Ecto neural progenitor cell (in vitro differentiated cells): ENCODE data around the gene DPH1.

ENCODE experiments used
- DNase-seq: peaks from one replicate; pipeline ENCODE4 v3.0.0-alpha.2; 2018; ENCODE audit warnings: low spot score

Gene DPH1

DNA sequence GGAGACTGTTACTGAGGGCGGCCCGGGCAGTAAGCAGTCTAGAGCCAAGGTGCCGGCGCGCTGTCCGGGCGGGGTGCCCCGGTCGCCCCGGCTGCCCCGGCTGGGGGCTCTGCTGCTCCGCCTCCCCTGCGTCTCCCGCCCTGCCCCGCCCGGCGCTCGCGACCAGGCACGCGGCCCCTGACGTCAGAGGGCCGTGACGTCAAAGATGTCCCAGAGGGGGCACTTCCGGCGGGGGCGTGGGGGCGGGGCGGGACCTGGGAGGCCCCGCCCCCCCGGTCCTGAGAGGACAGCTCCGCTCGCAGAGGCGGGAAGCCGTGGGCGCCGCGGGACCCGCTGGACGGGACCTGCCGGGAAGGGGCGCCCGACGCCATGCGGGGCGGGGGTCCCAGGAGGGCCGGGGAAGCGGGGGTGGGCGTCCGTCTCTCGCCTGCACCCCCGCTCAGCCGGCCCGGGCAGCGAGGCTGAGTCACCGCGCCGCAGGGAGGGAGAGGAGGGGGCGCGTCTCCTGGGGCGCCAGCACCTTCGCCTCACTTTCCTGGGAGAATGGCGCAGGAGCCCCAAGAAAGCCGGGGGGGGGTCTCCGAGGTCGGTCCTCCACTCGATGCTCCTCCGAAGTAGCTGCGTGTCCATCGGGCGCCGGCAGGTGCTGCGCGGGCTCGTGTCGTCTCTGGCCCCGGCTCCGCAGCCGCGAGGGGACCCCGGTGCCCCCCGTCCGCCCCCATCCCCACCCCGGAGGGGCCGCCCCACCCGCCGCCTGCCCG, 20.5 kb downstream of the DPH1 start:
- DNase-seq = peak; percentile 90

DNA sequence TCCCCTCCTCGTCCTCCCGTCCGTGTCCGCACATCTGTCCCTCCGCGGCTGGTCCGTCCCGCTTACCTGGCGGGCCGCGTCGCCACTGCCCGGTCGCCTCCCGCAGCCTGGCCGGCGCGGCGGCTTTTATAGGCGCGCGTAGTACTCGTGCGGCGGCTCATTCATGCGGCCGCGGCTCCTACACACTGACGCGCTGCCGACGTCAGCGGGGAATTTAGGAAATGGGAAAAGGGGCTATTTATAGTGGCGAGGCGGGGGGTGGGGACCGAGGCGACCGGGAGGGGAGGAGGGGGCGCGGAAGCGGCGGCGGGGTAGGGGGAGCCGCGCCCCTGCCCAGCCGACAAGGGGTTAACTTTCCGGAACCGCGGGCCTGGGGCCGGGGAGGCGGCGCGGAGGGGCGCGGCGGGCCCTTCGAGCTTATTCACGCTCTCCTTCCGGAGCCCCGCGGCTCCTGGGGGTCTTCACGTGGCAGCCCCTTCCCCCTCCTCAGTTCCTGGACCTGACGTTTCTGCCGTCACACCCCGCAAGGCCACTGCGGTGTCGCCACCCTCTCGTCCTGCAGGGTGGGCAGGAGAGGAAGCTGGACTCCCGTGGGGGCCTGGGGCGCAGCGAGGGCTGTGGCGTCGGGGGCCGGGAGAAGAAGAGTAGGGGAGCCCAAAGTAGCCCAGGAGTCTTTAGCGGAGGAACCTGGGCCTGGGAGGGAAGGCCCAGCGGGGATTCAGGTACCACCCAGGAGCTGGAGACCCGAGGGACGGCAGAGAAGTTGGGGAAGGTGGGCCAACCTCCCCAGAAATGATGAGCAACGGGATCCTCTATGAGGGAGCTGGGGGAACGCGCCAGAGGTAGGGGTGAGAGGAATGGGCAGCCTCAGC, 21.3 kb downstream of the DPH1 start:
- DNase-seq = no peak

DNA sequence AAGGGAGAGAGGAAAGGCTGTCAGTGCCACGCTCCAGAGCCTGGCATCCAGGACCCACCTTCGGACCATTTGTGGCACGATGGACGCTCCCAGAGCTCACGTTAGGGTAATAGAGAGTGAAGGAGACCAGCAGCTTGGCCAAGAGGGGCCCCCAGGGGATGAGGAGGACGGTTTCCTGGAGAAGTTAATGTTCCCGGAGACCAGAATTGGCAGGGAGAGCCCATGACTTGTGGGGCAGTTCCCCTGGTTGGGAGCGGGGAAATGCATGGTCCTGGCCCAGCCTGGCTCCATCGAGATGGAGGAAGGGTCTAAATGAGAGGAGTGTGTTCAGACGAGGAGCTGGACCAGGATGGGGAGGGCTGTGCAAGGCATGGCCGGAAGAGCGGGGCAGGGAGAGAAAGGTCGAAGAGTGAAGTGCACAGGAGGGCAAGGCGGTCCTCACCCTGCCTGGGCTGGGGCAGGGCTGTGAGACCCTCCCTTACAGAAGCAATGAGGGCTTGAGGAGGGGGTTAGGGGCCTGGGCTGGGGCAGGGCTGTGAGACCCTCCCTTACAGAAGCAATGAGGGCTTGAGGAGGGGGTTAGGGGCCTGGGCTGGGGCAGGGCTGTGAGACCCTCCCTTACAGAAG, 22.1 kb downstream of the DPH1 start:
- peak; percentile 56 for DNase-seq

DNA sequence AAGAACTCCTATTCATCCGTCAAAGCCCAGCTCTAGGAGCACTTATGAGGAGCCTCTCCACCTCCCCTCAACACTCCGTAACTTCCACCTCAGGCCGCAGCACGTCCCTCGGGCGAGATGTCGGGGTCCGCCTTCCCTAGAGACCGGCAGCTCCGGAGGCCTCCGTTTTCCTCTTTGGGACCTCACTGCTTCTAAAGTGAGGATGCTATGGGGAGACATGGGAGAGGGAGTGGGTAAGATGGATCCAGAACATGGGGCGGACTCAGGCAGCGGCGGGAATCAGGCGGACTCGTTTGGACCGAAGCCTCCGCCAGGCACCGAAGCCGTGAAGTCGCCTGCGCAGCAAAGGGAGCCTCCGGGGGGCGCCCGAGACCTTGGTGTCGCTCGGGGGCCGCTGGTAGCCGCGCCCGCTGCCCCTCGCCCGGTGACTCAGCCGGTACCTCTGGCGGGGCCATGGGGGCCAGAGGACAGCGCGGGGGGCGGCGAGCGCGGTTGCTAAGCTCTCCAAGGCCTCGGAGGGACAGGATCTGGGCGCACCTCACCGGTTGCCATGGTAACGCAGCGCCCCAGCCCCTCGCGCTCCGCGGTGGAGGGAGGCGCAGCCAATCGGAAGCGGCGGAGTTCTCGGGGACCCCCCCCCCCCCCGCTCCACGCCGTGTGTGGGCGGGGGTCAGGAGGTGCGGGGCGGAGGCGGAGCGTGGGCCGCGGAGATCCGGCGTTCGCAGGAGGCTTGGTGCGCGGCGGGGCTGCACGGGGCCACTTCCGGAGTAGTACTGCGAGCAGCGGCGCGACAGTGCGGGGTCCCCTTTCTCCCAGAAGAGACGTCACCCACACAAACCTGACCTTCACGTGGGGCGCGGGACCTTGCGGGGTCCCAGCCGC, 23.7 kb downstream of the DPH1 start:
- peak; percentile 86 for DNase-seq

DNA sequence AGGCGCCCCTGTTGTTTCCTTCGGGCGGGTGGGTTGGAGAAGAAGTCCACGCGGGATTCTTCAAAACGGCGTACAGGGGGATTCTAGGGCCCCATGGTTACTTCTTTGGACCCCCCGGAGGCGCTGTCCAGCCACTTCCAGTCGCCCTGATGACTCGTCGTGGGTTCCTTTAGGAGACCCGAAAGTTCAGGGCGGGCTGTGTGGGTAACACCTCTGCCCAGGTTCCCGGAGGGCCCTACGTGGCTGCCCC, 24.2 kb downstream of the DPH1 start:
- peak; percentile 71 for DNase-seq

DNA sequence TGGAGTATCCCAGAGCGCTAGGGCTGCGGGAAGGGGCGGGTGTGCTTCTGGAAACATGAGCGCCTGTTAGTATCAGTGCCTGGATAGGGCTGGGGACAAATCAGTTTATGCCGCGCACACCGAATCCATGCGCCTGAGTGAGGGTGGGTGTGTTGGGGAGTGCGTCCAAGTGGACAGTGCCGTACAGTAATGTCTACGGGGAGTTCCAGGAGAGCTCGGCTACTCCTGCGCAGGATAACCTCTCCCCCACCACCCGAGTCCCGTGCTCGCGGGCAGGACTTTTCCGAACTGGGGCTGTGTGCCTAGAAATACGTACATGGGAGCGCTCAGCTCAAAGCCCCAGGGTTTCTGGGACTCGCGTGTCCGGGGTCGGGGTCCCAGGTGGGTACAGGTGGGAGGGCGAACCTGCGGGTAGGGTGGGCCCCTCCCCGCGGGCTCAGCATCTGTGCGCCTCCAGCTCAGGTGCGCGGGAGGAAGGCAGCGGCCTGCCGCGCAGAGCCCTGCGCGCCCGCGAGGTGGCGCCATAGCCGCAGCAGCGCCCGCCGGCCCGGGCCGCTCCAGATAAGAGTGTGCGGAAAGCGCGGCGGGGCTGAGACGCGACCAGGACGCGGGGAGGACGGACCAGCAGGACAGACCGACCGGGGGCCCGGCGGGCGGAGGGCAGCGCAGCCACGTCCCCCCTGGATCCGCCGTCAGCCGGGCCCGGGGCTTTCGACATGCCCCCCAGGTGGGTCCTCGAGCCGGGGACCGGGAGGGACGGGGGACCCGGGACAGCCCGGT, 24.7 kb downstream of the DPH1 start, which contains the start of gene HIC1:
HIC1 (plus strand) TSS at position 592 of the 780 bp plus-strand sequence. CDS start 1,588 bp downstream, outside the sequence.
- DNase-seq = peak; percentile 93

DNA sequence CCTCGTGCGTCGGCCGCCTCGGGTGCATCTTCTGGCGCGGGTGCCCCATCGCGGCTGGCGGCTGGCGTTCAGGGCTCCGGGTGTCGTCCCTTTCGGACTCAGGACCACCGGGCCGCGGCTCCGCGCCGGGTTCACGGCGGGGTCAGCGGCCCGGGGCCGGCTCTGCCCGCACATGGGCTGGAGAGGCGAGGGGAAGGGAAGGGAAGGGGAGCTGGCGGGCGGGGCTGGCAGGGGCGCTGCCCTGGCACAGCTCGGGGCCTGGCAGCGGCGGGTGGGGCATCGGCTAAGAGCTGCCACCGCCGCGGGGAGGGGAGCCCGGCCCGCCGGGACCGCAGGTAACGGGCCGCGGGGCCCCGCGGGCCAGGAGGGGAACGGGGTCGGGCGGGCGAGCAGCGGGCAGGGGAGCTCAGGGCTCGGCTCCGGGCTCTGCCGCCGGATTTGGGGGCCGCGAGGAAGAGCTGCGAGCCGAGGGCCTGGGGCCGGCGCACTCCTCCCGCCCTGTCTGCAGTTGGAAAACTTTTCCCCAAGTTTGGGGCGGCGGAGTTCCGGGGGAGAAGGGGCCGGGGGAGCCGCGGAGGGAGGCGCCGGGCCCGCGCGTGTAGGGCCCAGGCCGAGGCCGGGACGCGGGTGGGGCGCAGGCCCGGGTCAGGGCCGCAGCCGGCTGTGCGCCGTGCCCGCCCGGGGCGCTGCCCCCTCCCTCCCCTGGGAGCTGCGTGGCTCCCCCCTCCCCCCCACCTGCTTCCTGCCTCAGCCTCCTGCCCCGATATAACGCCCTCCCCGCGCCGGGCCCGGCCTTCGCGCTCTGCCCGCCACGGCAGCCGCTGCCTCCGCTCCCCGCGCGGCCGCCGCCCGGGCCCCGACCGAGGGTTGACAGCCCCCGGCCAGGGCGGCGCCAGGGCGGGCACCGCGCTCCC, 25.6 kb downstream of the DPH1 start:
- DNase-seq = peak; percentile 52

DNA sequence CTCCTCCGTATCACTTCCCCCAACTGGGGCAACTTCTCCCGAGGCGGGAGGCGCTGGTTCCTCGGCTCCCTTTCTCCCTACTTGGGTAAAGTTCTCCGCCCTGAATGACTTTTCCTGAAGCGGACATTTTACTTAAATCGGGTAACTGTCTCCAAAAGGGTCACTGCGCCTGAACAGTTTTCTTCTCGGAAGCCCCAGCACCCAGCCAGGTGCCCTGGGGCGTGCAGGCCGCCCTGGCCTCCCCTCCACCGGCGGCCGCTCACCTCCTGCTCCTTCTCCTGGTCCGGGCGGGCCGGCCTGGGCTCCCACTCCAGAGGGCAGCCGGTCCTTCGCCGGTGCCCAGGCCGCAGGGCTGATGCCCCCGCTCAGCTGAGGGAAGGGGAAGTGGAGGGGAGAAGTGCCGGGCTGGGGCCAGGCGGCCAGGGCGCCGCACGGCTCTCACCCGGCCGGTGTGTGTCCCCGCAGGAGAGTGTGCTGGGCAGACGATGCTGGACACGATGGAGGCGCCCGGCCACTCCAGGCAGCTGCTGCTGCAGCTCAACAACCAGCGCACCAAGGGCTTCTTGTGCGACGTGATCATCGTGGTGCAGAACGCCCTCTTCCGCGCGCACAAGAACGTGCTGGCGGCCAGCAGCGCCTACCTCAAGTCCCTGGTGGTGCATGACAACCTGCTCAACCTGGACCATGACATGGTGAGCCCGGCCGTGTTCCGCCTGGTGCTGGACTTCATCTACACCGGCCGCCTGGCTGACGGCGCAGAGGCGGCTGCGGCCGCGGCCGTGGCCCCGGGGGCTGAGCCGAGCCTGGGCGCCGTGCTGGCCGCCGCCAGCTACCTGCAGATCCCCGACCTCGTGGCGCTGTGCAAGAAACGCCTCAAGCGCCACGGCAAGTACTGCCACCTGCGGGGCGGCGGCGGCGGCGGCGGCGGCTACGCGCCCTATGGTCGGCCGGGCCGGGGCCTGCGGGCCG, 26.5 kb downstream of the DPH1 start:
- peak; percentile 79 for DNase-seq

DNA sequence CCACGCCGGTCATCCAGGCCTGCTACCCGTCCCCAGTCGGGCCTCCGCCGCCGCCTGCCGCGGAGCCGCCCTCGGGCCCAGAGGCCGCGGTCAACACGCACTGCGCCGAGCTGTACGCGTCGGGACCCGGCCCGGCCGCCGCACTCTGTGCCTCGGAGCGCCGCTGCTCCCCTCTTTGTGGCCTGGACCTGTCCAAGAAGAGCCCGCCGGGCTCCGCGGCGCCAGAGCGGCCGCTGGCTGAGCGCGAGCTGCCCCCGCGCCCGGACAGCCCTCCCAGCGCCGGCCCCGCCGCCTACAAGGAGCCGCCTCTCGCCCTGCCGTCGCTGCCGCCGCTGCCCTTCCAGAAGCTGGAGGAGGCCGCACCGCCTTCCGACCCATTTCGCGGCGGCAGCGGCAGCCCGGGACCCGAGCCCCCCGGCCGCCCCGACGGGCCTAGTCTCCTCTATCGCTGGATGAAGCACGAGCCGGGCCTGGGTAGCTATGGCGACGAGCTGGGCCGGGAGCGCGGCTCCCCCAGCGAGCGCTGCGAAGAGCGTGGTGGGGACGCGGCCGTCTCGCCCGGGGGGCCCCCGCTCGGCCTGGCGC, 27.3 kb downstream of the DPH1 start:
- peak; percentile 80 for DNase-seq

DNA sequence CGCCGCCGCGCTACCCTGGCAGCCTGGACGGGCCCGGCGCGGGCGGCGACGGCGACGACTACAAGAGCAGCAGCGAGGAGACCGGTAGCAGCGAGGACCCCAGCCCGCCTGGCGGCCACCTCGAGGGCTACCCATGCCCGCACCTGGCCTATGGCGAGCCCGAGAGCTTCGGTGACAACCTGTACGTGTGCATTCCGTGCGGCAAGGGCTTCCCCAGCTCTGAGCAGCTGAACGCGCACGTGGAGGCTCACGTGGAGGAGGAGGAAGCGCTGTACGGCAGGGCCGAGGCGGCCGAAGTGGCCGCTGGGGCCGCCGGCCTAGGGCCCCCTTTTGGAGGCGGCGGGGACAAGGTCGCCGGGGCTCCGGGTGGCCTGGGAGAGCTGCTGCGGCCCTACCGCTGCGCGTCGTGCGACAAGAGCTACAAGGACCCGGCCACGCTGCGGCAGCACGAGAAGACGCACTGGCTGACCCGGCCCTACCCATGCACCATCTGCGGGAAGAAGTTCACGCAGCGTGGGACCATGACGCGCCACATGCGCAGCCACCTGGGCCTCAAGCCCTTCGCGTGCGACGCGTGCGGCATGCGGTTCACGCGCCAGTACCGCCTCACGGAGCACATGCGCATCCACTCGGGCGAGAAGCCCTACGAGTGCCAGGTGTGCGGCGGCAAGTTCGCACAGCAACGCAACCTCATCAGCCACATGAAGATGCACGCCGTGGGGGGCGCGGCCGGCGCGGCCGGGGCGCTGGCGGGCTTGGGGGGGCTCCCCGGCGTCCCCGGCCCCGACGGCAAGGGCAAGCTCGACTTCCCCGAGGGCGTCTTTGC, 28.0 kb downstream of the DPH1 start:
- DNase-seq = peak; percentile 67

DNA sequence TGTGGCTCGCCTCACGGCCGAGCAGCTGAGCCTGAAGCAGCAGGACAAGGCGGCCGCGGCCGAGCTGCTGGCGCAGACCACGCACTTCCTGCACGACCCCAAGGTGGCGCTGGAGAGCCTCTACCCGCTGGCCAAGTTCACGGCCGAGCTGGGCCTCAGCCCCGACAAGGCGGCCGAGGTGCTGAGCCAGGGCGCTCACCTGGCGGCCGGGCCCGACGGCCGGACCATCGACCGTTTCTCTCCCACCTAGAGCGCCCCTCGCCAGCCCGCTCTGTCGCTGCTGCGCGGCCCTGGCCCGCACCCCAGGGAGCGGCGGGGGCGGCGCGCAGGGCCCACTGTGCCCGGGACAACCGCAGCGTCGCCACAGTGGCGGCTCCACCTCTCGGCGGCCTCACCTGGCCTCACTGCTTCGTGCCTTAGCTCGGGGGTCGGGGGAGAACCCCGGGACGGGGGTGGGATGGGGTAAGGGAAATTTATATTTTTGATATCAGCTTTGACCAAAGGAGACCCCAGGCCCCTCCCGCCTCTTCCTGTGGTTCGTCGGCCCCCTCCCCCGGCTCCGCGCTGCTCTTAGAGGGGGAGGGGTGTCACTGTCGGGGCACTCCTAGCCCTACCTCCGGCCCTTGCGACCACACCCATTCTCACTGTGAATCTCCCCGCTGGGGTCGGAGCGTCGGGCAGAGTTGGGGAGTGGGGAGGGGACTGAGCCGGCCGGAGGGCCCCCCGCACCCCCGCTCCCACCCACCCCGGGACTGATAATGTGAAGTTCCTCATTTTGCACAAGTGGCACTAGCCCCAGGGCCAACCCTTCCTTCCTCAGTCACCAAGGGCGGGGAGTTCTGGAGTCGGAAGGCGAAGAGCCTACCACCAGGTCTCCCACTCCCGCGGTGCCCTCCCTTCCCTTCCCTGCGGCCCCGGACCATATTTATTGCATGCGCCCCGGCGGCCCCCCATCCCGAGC, 28.9 kb downstream of the DPH1 start:
- peak; percentile 69 for DNase-seq

DNA sequence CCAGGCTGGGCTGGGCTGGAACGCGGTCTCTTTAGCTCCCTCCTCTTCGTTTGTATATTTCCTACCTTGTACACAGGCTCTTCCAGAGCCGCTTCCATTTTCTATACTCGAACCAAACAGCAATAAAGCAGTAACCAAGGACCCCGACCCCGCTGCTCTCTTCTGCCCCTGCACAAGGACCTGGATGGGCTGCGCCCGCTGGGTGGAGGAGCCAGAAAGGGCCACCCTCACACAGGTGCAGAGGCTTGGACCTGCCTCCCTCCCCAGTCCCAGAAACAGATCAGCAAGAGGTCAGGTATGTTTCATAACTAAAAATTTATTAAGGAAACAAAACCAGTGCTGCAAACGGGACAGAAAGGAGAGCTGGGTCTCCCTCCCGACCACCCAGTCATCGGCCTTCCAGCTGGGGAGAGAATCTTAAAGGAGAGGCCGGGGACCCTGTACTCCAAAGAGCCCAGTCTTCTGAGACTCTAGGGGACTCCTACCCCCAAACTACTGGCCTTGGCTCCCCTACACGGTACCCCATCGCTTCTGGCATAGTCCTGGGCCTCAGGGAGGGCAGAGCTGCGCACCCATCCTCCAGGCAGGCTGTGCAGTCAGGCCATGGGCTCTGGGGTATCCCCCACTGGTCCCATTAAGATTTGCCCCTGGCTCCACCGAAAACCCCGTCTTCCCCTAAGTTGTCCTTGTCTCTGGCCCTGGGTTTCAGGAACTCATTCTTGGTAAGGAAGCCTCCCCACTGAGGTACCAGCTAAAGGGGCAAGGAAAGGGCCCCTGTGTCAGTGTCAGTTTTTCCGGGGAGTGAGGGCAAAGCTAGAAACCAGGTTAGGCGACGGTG, 29.8 kb downstream of the DPH1 start:
- no peak for DNase-seq

DNA sequence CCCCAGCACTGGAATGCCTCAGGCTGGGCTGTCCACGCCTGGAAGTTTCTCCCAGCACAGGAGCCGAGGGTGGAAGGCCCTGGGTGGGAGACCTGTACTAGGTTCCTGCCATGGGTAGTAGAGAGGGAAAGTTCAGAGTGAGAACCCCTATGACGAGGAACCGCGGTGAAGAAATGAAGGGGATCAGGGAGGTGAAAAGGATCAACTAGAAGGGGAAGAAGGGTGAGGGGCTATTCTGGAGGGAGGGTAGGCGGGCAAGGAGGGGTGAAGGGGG, 30.4 kb downstream of the DPH1 start:
- DNase-seq = no peak

DNA sequence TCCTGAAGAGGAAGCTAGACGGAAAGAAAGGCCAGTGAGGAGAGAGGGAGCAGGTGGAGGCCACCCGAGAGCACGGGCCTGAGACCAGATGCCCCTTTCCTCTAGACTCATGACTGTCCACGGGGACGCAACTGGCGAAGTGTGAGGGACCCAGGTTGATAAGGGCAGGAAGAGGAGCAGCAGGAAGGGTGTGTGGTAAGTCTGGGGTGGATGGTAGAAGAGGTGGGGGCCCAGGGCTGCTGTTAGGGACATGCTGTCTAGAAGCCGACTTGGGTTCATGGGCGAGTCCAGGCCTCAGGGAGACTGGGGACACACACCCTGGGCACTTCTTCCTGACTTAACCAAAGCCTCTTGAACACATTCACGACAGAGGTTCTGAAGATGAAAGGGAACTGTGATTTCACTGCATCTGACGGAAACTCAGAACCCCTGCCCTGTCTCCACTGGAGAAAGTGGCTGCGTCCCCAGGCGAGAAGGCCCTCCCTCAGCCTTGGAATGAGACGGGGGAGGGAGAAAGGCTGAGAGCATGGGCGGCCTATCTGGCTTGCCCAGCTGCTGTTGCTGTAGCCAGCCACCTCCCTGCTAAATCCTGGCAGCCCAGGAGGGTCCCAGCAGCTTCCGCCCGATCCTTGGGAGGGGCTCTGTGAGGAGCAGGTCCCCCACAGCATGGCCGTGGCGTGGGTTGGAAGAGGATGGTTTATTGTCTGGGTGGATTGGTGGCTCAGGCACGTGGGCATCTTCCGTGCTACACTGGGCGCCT, 30.9 kb downstream of the DPH1 start:
- no peak for DNase-seq

DNA sequence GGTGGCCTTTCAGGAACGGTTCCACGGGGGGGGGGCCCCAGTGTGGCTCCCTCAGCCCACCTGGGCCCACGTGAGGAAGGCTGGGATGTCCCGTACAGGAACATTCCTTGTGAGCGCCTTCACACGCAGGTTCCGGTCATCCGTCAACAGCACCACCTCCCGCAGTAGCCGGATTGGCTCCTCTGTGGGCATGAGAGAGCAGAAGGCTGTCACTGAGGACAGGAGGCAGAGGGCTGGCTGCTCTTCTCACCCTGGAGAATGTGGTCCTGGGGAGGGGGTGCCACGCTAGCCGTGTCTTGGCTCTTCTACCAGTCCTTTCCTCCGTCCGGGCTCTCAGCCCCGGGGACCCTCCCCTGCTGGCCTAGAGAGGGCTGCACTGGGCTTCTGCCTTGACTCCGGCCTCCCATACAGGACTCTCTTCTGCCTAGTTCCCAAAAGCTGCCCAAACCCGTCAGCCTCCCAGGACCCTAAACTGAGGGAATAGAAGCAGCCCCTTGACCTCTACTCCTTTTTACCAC, 31.5 kb downstream of the DPH1 start:
- no peak for DNase-seq
